ENCODE data around the gene SIDT1. TPM values are rescaled to one million over a fixed set of nuclear protein-coding genes. Genes with fewer than 3 reads are reported as not detected.
A peak's percentile ranks its signal among the peaks of the same experiment; 100 is the strongest.

Gene SIDT1
- polyA plus RNA-seq, 2 donors = 0.41 to 1.0 TPM

- H3K4me1 ChIP-seq (ENCODE audit: control insufficient read depth in 2 of 2, insufficient read depth in 2 of 2, low read length in 1 of 2) = no peaks in the 10 kb centered on the region
- no peak overlapping the region for H3K4me3 ChIP-seq (ENCODE audit: low read depth in 1 of 2, low read length in 2 of 2)
- H3K27me3 ChIP-seq (ENCODE audit: control insufficient read depth in 1 of 2, insufficient read depth in 2 of 2, low read length in 2 of 2) = no peaks in the 10 kb centered on the region
- H3K27ac ChIP-seq (ENCODE audit: low read depth in 2 of 2, low read length in 1 of 2) = no peak overlapping the region
- no peaks in the 10 kb centered on the region for H3K36me3 ChIP-seq (ENCODE audit: control insufficient read depth in 2 of 2, insufficient read depth in 2 of 2, low read length in 1 of 2)
- no peaks in the 10 kb centered on the region for H3K9me3 ChIP-seq (ENCODE audit: control insufficient read depth in 2 of 2, insufficient read depth in 1 of 2, low read depth in 1 of 2, low read length in 1 of 2)
- WGBS, 2 donors = 89% methylated on average over 3 of the region's 3 CpGs
Observed at GRCh38 chr3:113638910-113639309, 106.6 kb downstream of the SIDT1 start.

GRCh38 chr3:113643583-113643982 is 111.2 kb downstream of the SIDT1 start:
- Histone ChIP-seq H3K9me3 (ENCODE audit: control insufficient read depth in 2 of 2, insufficient read depth in 1 of 2, low read depth in 1 of 2, low read length in 1 of 2) (peaks cover 0 to 2% of the 10 kb centered on the region in 2 donors), H3K4me3 (ENCODE audit: low read depth in 1 of 2, low read length in 2 of 2) (no peak overlapping the region), H3K27me3 (ENCODE audit: control insufficient read depth in 1 of 2, insufficient read depth in 2 of 2, low read length in 2 of 2) (no peaks in the 10 kb centered on the region), H3K27ac (ENCODE audit: low read depth in 2 of 2, low read length in 1 of 2) (no peak overlapping the region), H3K4me1 (ENCODE audit: control insufficient read depth in 2 of 2, insufficient read depth in 2 of 2, low read length in 1 of 2) (no peaks in the 10 kb centered on the region), H3K36me3 (ENCODE audit: control insufficient read depth in 2 of 2, insufficient read depth in 2 of 2, low read length in 1 of 2) (no peaks in the 10 kb centered on the region)
- 96 to 98% methylated on average over 7 of the region's 7 CpGs for whole genome bisulfite sequencing, 2 donors

- H3K27ac ChIP-seq (ENCODE audit: low read depth in 2 of 2, low read length in 1 of 2) = no peak overlapping the region
- H3K36me3 ChIP-seq (ENCODE audit: control insufficient read depth in 2 of 2, insufficient read depth in 2 of 2, low read length in 1 of 2) = no peaks in the 10 kb centered on the region
- H3K27me3 ChIP-seq (ENCODE audit: control insufficient read depth in 1 of 2, insufficient read depth in 2 of 2, low read length in 2 of 2) = no peaks in the 10 kb centered on the region
- H3K4me1 ChIP-seq (ENCODE audit: control insufficient read depth in 2 of 2, insufficient read depth in 2 of 2, low read length in 1 of 2) = no peaks in the 10 kb centered on the region
- no peak overlapping the region for H3K4me3 ChIP-seq (ENCODE audit: low read depth in 1 of 2, low read length in 2 of 2)
- peaks cover 0 to 2% of the 10 kb centered on the region in 2 donors for H3K9me3 ChIP-seq (ENCODE audit: control insufficient read depth in 2 of 2, insufficient read depth in 1 of 2, low read depth in 1 of 2, low read length in 1 of 2)
Observed at GRCh38 chr3:113648524-113648923, 116.2 kb downstream of the SIDT1 start.

- H3K27ac ChIP-seq (ENCODE audit: low read depth in 2 of 2, low read length in 1 of 2) = peak overlapping the region in 1 of 2 donors; percentile 26
- WGBS, 2 donors = 75 to 78% methylated on average over 6 of the region's 6 CpGs
- peaks cover 0 to 2% of the 10 kb centered on the region in 2 donors for H3K9me3 ChIP-seq (ENCODE audit: control insufficient read depth in 2 of 2, insufficient read depth in 1 of 2, low read depth in 1 of 2, low read length in 1 of 2)
- no peak overlapping the region for H3K4me3 ChIP-seq (ENCODE audit: low read depth in 1 of 2, low read length in 2 of 2)
- H3K27me3 ChIP-seq (ENCODE audit: control insufficient read depth in 1 of 2, insufficient read depth in 2 of 2, low read length in 2 of 2) = no peaks in the 10 kb centered on the region
- H3K36me3 ChIP-seq (ENCODE audit: control insufficient read depth in 2 of 2, insufficient read depth in 2 of 2, low read length in 1 of 2) = no peaks in the 10 kb centered on the region
- H3K4me1 ChIP-seq (ENCODE audit: control insufficient read depth in 2 of 2, insufficient read depth in 2 of 2, low read length in 1 of 2) = no peaks in the 10 kb centered on the region
Observed at GRCh38 chr3:113649174-113649845, 117.0 kb downstream of the SIDT1 start.

GRCh38 chr3:113654310-113654709 is 122.0 kb downstream of the SIDT1 start:
- H3K4me3 ChIP-seq (ENCODE audit: low read depth in 1 of 2, low read length in 2 of 2) = no peak overlapping the region
- no peaks in the 10 kb centered on the region for H3K9me3 ChIP-seq (ENCODE audit: control insufficient read depth in 2 of 2, insufficient read depth in 1 of 2, low read depth in 1 of 2, low read length in 1 of 2)
- no peak overlapping the region for H3K27ac ChIP-seq (ENCODE audit: low read depth in 2 of 2, low read length in 1 of 2)
- H3K36me3 ChIP-seq (ENCODE audit: control insufficient read depth in 2 of 2, insufficient read depth in 2 of 2, low read length in 1 of 2) = peaks cover 0 to 4% of the 10 kb centered on the region in 2 donors
- peaks cover 0 to 2% of the 10 kb centered on the region in 2 donors for H3K4me1 ChIP-seq (ENCODE audit: control insufficient read depth in 2 of 2, insufficient read depth in 2 of 2, low read length in 1 of 2)
- 67 to 78% methylated on average over 1 of the region's 1 CpG for WGBS, 2 donors
- H3K27me3 ChIP-seq (ENCODE audit: control insufficient read depth in 1 of 2, insufficient read depth in 2 of 2, low read length in 2 of 2) = no peaks in the 10 kb centered on the region

- Histone ChIP-seq H3K4me3 (ENCODE audit: low read depth in 1 of 2, low read length in 2 of 2) (no peak overlapping the region), H3K27me3 (ENCODE audit: control insufficient read depth in 1 of 2, insufficient read depth in 2 of 2, low read length in 2 of 2) (no peaks in the 10 kb centered on the region), H3K27ac (ENCODE audit: low read depth in 2 of 2, low read length in 1 of 2) (no peak overlapping the region), H3K4me1 (ENCODE audit: control insufficient read depth in 2 of 2, insufficient read depth in 2 of 2, low read length in 1 of 2) (peaks cover 0 to 2% of the 10 kb centered on the region in 2 donors), H3K36me3 (ENCODE audit: control insufficient read depth in 2 of 2, insufficient read depth in 2 of 2, low read length in 1 of 2) (peaks cover 5 to 10% of the 10 kb centered on the region in 2 donors), H3K9me3 (ENCODE audit: control insufficient read depth in 2 of 2, insufficient read depth in 1 of 2, low read depth in 1 of 2, low read length in 1 of 2) (no peaks in the 10 kb centered on the region)
- 83 to 86% methylated on average over 3 of the region's 3 CpGs for WGBS, 2 donors
Observed at GRCh38 chr3:113654851-113655250, 122.5 kb downstream of the SIDT1 start.

GRCh38 chr3:113658107-113658506 is 125.8 kb downstream of the SIDT1 start:
- Histone ChIP-seq H3K9me3 (ENCODE audit: control insufficient read depth in 2 of 2, insufficient read depth in 1 of 2, low read depth in 1 of 2, low read length in 1 of 2) (no peaks in the 10 kb centered on the region), H3K27ac (ENCODE audit: low read depth in 2 of 2, low read length in 1 of 2) (no peak overlapping the region), H3K36me3 (ENCODE audit: control insufficient read depth in 2 of 2, insufficient read depth in 2 of 2, low read length in 1 of 2) (peaks cover 16% of the 10 kb centered on the region in 2 donors), H3K4me1 (ENCODE audit: control insufficient read depth in 2 of 2, insufficient read depth in 2 of 2, low read length in 1 of 2) (peaks cover 0 to 2% of the 10 kb centered on the region in 2 donors), H3K4me3 (ENCODE audit: low read depth in 1 of 2, low read length in 2 of 2) (no peak overlapping the region), H3K27me3 (ENCODE audit: control insufficient read depth in 1 of 2, insufficient read depth in 2 of 2, low read length in 2 of 2) (no peaks in the 10 kb centered on the region)
- WGBS, 2 donors = 98 to 99% methylated on average over 3 of the region's 3 CpGs

DNA sequence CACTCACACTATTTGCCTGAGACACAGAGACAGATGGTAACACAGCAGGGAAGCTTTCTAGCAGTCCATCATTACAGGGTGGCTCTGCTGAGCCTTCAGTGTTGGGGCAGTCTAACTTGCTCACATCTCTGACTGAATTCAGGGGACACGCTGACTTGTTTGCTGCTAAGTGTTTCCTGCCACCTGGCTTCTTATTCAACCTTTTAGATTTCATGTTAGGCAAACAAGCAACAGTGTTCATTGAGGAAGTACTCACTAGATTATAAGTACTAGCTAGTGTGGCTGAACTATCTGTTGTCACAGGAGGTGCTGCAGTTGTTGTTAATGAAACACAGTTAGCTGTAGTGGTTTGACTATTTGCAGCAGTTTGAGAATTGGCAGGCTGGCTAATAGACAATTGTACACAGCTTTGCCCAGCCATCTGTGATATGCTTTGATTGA is 126.8 kb downstream of the SIDT1 start:
- peaks cover 16% of the 10 kb centered on the region in 2 donors for H3K36me3 ChIP-seq (ENCODE audit: control insufficient read depth in 2 of 2, insufficient read depth in 2 of 2, low read length in 1 of 2)
- H3K4me3 ChIP-seq (ENCODE audit: low read depth in 1 of 2, low read length in 2 of 2) = no peak overlapping the region
- 92 to 96% methylated on average over 1 of the region's 1 CpG for WGBS, 2 donors

DNA sequence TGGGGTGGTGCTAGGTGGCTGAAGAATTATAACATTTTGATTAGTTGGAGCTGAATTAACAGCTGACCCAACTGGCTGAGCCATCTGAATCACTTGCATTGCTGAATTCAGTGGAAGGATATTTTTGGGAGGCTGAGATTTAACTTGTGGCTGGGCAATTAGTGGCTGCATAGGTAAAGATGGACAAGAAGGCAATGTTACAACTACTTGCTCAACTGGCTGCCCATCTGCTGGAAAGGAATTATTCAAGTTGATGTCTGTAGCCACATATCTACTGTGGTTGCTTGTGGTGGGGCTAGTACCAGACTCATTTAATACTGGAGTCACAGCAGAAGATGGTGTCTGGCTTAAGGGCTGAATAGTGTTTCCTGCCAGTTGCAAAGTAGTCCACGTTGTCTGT is 127.6 kb downstream of the SIDT1 start:
- 76 to 92% methylated on average over 1 of the region's 1 CpG for WGBS, 2 donors
- Histone ChIP-seq H3K27ac (ENCODE audit: low read depth in 2 of 2, low read length in 1 of 2) (no peak overlapping the region), H3K9me3 (ENCODE audit: control insufficient read depth in 2 of 2, insufficient read depth in 1 of 2, low read depth in 1 of 2, low read length in 1 of 2) (no peaks in the 10 kb centered on the region), H3K27me3 (ENCODE audit: control insufficient read depth in 1 of 2, insufficient read depth in 2 of 2, low read length in 2 of 2) (no peaks in the 10 kb centered on the region), H3K4me3 (ENCODE audit: low read depth in 1 of 2, low read length in 2 of 2) (no peak overlapping the region), H3K4me1 (ENCODE audit: control insufficient read depth in 2 of 2, insufficient read depth in 2 of 2, low read length in 1 of 2) (peaks cover 0 to 2% of the 10 kb centered on the region in 2 donors), H3K36me3 (ENCODE audit: control insufficient read depth in 2 of 2, insufficient read depth in 2 of 2, low read length in 1 of 2) (peaks cover 16% of the 10 kb centered on the region in 2 donors)

More for the DNA sequence above, 126.8 kb downstream of the SIDT1 start:
- Histone ChIP-seq H3K9me3 (ENCODE audit: control insufficient read depth in 2 of 2, insufficient read depth in 1 of 2, low read depth in 1 of 2, low read length in 1 of 2) (no peaks in the 10 kb centered on the region), H3K27ac (ENCODE audit: low read depth in 2 of 2, low read length in 1 of 2) (no peak overlapping the region), H3K27me3 (ENCODE audit: control insufficient read depth in 1 of 2, insufficient read depth in 2 of 2, low read length in 2 of 2) (no peaks in the 10 kb centered on the region), H3K4me1 (ENCODE audit: control insufficient read depth in 2 of 2, insufficient read depth in 2 of 2, low read length in 1 of 2) (peaks cover 0 to 2% of the 10 kb centered on the region in 2 donors)

DNA sequence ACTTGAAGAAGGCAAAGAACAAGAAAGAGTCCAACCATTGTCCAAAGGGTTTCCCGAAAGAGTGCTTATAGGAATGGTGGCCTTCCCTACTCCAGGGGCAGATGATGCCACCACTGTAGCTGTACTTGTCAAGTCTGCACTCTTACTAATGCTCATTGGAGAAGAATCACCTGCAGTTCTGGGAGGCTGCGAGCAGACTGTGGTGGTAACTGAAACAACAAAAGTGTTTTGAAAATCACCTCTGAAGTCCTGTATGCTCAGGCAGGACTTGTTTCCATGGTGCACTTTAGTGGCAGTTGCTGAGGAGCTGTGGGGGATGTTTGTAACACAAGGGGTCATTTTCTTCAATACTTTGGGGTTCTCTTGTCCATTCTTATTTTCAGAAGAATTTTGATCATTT is 128.1 kb downstream of the SIDT1 start:
- peaks cover 0 to 2% of the 10 kb centered on the region in 2 donors for H3K4me1 ChIP-seq (ENCODE audit: control insufficient read depth in 2 of 2, insufficient read depth in 2 of 2, low read length in 1 of 2)
- H3K9me3 ChIP-seq (ENCODE audit: control insufficient read depth in 2 of 2, insufficient read depth in 1 of 2, low read depth in 1 of 2, low read length in 1 of 2) = no peaks in the 10 kb centered on the region
- H3K27me3 ChIP-seq (ENCODE audit: control insufficient read depth in 1 of 2, insufficient read depth in 2 of 2, low read length in 2 of 2) = no peaks in the 10 kb centered on the region
- 93 to 98% methylated on average over 2 of the region's 2 CpGs for WGBS, 2 donors
- peaks cover 16% of the 10 kb centered on the region in 2 donors for H3K36me3 ChIP-seq (ENCODE audit: control insufficient read depth in 2 of 2, insufficient read depth in 2 of 2, low read length in 1 of 2)
- H3K4me3 ChIP-seq (ENCODE audit: low read depth in 1 of 2, low read length in 2 of 2) = no peak overlapping the region
- H3K27ac ChIP-seq (ENCODE audit: low read depth in 2 of 2, low read length in 1 of 2) = no peak overlapping the region

Measured in esophagus (tissue), 2 donors.